Panc1 (cell line): ENCODE measurements around the gene COL27A1. TPM values are rescaled to one million over a fixed set of nuclear protein-coding genes. Genes with fewer than 3 reads are reported as not detected.
"Not testable (repeated sequence)": the region's sequence is repeated elsewhere in the genome, so short reads cannot be mapped to it uniquely, and the experiment has no call there.

Source experiments
- ATAC-seq: fragments of 200-7000 bp; cut with Tn5 transposase; 2 replicates; pipeline ENCODE4 v1.9.1; 2020; ENCODE audit warnings: mild to moderate bottlenecking, moderate library complexity
- BruUV-seq: library from RNA; stranded (reverse); fragments of 400-500 nt; replicated peaks from 2 replicates; lab custom pipeline; 2021; lab: Mats Ljungman, UMichigan
- CTCF ChIA-PET: fragments of 300-600 bp; sonication (Branson Sonifier 250); formaldehyde crosslinking; loops from one replicate; lab custom pipeline; 2022; ENCODE audit warnings: antibody characterized with exemption; lab: Charles Lee
- POLR2A ChIA-PET: fragments of 300-600 bp; sonication (Branson Sonifier 250); formaldehyde crosslinking; loops from one replicate; lab custom pipeline; 2022; ENCODE audit warnings: antibody characterized with exemption; lab: Charles Lee
- DNase-seq: peaks from one replicate; pipeline ENCODE4 v3.0.0-alpha.2; 2010; ENCODE audit warnings: low read depth, low spot score
- H3K27ac ChIP-seq: 2 replicates; pipeline ENCODE4 v1.5.1; 2011; ENCODE audit warnings: mild to moderate bottlenecking, low read length, inconsistent platforms
- H3K27me3 ChIP-seq: fragments of 200-500 bp; sonication (Bioruptor generic); 2 replicates; pipeline ENCODE4 v1.6.0; 2014; ENCODE audit warnings: low read length, inconsistent platforms; ENCODE audit not compliant: control insufficient read depth, insufficient read depth
- H3K36me3 ChIP-seq: fragments of 200-500 bp; sonication (Bioruptor generic); 2 replicates; pipeline ENCODE4 v1.5.1; 2014; ENCODE audit warnings: inconsistent platforms, mild to moderate bottlenecking, low read length, moderate library complexity; ENCODE audit not compliant: control insufficient read depth, insufficient read depth
- H3K4me1 ChIP-seq: 2 replicates; pipeline ENCODE4 v1.5.1; 2011; ENCODE audit warnings: inconsistent platforms, mild to moderate bottlenecking, low read length, moderate library complexity; ENCODE audit not compliant: control insufficient read depth, insufficient read depth
- H3K4me3 ChIP-seq, 2 experiments: 2 replicates each; pipeline ENCODE4 v1.5.1; 2011 to 2012; ENCODE audit warnings: low read depth in 2 of 2, low read length in 2 of 2, mild to moderate bottlenecking in 2 of 2, inconsistent platforms in 1 of 2, moderate library complexity in 1 of 2
- H3K9me3 ChIP-seq: fragments of 200-500 bp; sonication (Bioruptor generic); 2 replicates; pipeline ENCODE4 v1.5.1; 2014; ENCODE audit warnings: low read depth, mild to moderate bottlenecking, inconsistent platforms, low read length, moderate library complexity; ENCODE audit not compliant: control insufficient read depth, insufficient read depth
- POLR2AphosphoS5 ChIP-seq: IDR thresholded peaks from 2 replicates; pipeline ENCODE4 v1.6.1; 2012; ENCODE audit warnings: mild to moderate bottlenecking, low read depth, low read length, moderate library complexity
- SIN3A ChIP-seq: IDR thresholded peaks from 2 replicates; pipeline ENCODE4 v1.6.1; 2012; ENCODE audit warnings: low read depth, mild to moderate bottlenecking, low read length, moderate library complexity, borderline replicate concordance; ENCODE audit not compliant: insufficient read depth
- TCF7L2 ChIP-seq: IDR thresholded peaks from 2 replicates; pipeline ENCODE4 v1.6.1; 2011; ENCODE audit warnings: mild to moderate bottlenecking, low read depth, low read length, inconsistent platforms
- in situ Hi-C: cut with HindIII; loops from 2 replicates; pipeline ENCODE4 v1.10.0; 2016; ENCODE audit warnings: low sequenced_read_pairs, low pct_unique_long_range_greater_than_20kb
- intact Hi-C: fragments of 100-400 bp; cut with micrococcal nuclease; formaldehyde crosslinking; loops from one replicate; pipeline ENCODE4 v1.10.0; 2022; ENCODE audit not compliant: unreplicated experiment
- total RNA-seq: library from RNA; stranded (reverse); gene quantifications from one replicate; pipeline ENCODE4 v1.2.1, GENCODE V29; 2021; ENCODE audit not compliant: unreplicated experiment
- TF ChIP-seq, protein P1 (sequence below): fragments of 450-650 bp; IDR thresholded peaks from 2 replicates; pipeline ENCODE4 v1.5.1; 2017; ENCODE audit warnings: mild to moderate bottlenecking
- TF ChIP-seq, protein P2 (sequence below), 2 experiments: IDR thresholded peaks; 2 replicates each; pipeline ENCODE4 v1.6.1; 2011 to 2012; ENCODE audit warnings: low read depth in 2 of 2, control low read depth in 1 of 2, low read length in 1 of 2, mild to moderate bottlenecking in 1 of 2, moderate library complexity in 1 of 2; ENCODE audit not compliant: insufficient read depth in 1 of 2

Gene COL27A1
- total RNA-seq, 1 experiment from 2014 or later = 5.1 TPM

DNA sequence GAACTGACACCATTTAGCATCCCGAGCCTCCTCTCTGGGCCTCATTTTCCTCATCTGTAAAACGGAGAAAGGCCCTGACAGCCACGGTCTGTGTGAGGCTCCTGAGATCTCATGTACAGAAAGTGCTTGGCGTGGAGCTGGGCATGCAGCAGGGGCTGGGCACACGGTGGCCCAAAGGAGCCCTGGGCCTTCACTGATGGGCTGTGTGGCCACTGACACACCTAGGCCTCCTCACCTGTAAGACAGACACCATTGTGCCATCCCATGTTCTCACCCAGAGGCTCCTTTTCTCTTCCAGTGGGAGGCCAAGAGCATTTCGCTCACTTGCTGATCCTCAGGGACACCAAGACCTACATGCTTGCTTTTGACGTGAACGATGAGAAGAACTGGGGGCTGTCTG is 169.2 kb downstream of the COL27A1 start:
- no TSS peak for BruUV-seq
- CTCF ChIA-PET = no interaction called here
- POLR2A ChIA-PET = no interaction called here

DNA sequence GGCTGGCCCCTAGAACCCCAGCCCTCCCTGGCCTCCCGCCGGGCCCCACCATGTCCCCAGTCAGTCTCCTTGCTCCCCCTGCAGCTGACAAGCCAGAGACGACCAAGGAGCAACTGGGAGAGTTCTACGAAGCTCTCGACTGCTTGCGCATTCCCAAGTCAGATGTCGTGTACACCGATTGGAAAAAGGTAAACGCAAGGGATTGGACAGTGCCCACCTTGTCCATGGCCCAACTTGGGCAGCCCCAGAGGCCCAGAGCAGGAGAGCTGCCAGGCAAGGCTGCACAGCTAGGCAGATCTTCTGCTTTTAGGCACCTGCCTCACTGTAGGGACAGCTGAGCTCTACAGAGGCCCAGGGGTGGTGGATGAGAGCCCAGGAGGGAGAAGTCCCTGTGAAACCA is 169.6 kb downstream of the COL27A1 start:
- H3K36me3 ChIP-seq, ATAC-seq: not testable (repeated sequence)

More for the DNA sequence above, 169.2 kb downstream of the COL27A1 start:
- Histone ChIP-seq H3K27me3 (no peaks in the 10 kb centered on the region), H3K4me1 (no peaks in the 10 kb centered on the region), H3K36me3 (no peaks in the 10 kb centered on the region), H3K9me3 (no peaks in the 10 kb centered on the region), H3K4me3 (no peak overlapping the region), H3K27ac (no peak overlapping the region)
- in situ Hi-C loops = no loop called here
- DNase-seq (no peak), ATAC-seq (no peak)
- intact Hi-C loops = no loop called here
- TF ChIP-seq POLR2AphosphoS5 (no peak), TCF7L2 (no peak), SIN3A (no peak)
- TF ChIP-seq, protein P1, sequence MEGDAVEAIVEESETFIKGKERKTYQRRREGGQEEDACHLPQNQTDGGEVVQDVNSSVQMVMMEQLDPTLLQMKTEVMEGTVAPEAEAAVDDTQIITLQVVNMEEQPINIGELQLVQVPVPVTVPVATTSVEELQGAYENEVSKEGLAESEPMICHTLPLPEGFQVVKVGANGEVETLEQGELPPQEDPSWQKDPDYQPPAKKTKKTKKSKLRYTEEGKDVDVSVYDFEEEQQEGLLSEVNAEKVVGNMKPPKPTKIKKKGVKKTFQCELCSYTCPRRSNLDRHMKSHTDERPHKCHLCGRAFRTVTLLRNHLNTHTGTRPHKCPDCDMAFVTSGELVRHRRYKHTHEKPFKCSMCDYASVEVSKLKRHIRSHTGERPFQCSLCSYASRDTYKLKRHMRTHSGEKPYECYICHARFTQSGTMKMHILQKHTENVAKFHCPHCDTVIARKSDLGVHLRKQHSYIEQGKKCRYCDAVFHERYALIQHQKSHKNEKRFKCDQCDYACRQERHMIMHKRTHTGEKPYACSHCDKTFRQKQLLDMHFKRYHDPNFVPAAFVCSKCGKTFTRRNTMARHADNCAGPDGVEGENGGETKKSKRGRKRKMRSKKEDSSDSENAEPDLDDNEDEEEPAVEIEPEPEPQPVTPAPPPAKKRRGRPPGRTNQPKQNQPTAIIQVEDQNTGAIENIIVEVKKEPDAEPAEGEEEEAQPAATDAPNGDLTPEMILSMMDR = no peak
- TF ChIP-seq, protein P2, sequence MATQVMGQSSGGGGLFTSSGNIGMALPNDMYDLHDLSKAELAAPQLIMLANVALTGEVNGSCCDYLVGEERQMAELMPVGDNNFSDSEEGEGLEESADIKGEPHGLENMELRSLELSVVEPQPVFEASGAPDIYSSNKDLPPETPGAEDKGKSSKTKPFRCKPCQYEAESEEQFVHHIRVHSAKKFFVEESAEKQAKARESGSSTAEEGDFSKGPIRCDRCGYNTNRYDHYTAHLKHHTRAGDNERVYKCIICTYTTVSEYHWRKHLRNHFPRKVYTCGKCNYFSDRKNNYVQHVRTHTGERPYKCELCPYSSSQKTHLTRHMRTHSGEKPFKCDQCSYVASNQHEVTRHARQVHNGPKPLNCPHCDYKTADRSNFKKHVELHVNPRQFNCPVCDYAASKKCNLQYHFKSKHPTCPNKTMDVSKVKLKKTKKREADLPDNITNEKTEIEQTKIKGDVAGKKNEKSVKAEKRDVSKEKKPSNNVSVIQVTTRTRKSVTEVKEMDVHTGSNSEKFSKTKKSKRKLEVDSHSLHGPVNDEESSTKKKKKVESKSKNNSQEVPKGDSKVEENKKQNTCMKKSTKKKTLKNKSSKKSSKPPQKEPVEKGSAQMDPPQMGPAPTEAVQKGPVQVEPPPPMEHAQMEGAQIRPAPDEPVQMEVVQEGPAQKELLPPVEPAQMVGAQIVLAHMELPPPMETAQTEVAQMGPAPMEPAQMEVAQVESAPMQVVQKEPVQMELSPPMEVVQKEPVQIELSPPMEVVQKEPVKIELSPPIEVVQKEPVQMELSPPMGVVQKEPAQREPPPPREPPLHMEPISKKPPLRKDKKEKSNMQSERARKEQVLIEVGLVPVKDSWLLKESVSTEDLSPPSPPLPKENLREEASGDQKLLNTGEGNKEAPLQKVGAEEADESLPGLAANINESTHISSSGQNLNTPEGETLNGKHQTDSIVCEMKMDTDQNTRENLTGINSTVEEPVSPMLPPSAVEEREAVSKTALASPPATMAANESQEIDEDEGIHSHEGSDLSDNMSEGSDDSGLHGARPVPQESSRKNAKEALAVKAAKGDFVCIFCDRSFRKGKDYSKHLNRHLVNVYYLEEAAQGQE (IDR thresholded peaks at IDR 0.05; ENCODE audit: insufficient read depth in 1 of 2, low read depth in 2 of 2, low read length in 1 of 2) = no peak

DNA sequence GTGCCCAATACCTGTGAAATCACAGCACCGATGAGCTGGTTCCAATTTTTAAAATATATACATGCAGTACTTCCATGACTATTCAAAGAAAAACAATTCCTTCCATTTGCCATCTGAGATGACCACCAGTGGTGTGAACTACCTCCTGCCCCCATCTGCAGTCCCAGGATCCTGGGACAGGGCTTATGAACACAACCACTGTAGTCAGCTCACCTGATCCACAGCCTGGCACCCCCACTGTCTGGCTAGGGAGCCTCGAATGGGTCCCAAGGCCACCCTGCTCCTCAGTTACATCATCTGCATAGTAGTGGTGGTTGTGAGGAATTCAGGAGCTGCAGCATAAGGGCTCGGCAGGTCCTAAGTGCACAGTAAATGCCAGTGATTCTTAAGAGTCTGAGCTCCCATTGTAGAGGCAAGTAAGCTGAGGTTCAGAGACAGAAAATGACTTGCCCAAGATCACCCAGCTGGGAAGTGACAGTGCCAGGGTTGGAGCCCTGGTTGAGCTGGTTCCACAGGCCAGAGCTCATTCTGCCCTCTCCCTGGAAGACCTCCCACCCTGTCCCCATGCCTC is 170.4 kb downstream of the COL27A1 start:
- intact Hi-C loops, H3K27ac ChIP-seq: not testable (repeated sequence)

More for the DNA sequence above, 169.6 kb downstream of the COL27A1 start:
- in situ Hi-C loops, H3K9me3 ChIP-seq, intact Hi-C loops, H3K27ac ChIP-seq, CTCF ChIA-PET, H3K4me3 ChIP-seq, DNase-seq, H3K4me1 ChIP-seq, H3K27me3 ChIP-seq, POLR2A ChIA-PET, BruUV-seq: not testable (repeated sequence)

More for the DNA sequence above, 170.4 kb downstream of the COL27A1 start:
- H3K9me3 ChIP-seq, H3K4me1 ChIP-seq, DNase-seq, in situ Hi-C loops, H3K36me3 ChIP-seq, CTCF ChIA-PET, POLR2A ChIA-PET, ATAC-seq, H3K27me3 ChIP-seq, H3K4me3 ChIP-seq, BruUV-seq: not testable (repeated sequence)
